Panc1 (cell line): ENCODE results near the gene COPZ1. TPM values are rescaled to one million over a fixed set of nuclear protein-coding genes. Genes with fewer than 3 reads are reported as not detected.
A peak's percentile ranks its signal among the peaks of the same experiment; 100 is the strongest.
"Not testable (repeated sequence)": the region's sequence is repeated elsewhere in the genome, so short reads cannot be mapped to it uniquely, and the experiment has no call there.

Experiments used
- ATAC-seq: fragments of 200-7000 bp; cut with Tn5 transposase; 2 replicates; pipeline ENCODE4 v1.9.1; 2020; ENCODE audit warnings: mild to moderate bottlenecking, moderate library complexity
- BruUV-seq: library from RNA; stranded (reverse); fragments of 400-500 nt; replicated peaks from 2 replicates; lab custom pipeline; 2021; lab: Mats Ljungman, UMichigan
- CTCF ChIA-PET: fragments of 300-600 bp; sonication (Branson Sonifier 250); formaldehyde crosslinking; loops from one replicate; lab custom pipeline; 2022; ENCODE audit warnings: antibody characterized with exemption; lab: Charles Lee
- POLR2A ChIA-PET: fragments of 300-600 bp; sonication (Branson Sonifier 250); formaldehyde crosslinking; loops from one replicate; lab custom pipeline; 2022; ENCODE audit warnings: antibody characterized with exemption; lab: Charles Lee
- DNase-seq: peaks from one replicate; pipeline ENCODE4 v3.0.0-alpha.2; 2010; ENCODE audit warnings: low read depth, low spot score
- H3K27ac ChIP-seq: 2 replicates; pipeline ENCODE4 v1.5.1; 2011; ENCODE audit warnings: mild to moderate bottlenecking, low read length, inconsistent platforms
- H3K27me3 ChIP-seq: fragments of 200-500 bp; sonication (Bioruptor generic); 2 replicates; pipeline ENCODE4 v1.6.0; 2014; ENCODE audit warnings: low read length, inconsistent platforms; ENCODE audit not compliant: control insufficient read depth, insufficient read depth
- H3K36me3 ChIP-seq: fragments of 200-500 bp; sonication (Bioruptor generic); 2 replicates; pipeline ENCODE4 v1.5.1; 2014; ENCODE audit warnings: inconsistent platforms, mild to moderate bottlenecking, low read length, moderate library complexity; ENCODE audit not compliant: control insufficient read depth, insufficient read depth
- H3K4me1 ChIP-seq: 2 replicates; pipeline ENCODE4 v1.5.1; 2011; ENCODE audit warnings: inconsistent platforms, mild to moderate bottlenecking, low read length, moderate library complexity; ENCODE audit not compliant: control insufficient read depth, insufficient read depth
- H3K4me3 ChIP-seq, 2 experiments: 2 replicates each; pipeline ENCODE4 v1.5.1; 2011 to 2012; ENCODE audit warnings: low read depth in 2 of 2, low read length in 2 of 2, mild to moderate bottlenecking in 2 of 2, inconsistent platforms in 1 of 2, moderate library complexity in 1 of 2
- H3K9me3 ChIP-seq: fragments of 200-500 bp; sonication (Bioruptor generic); 2 replicates; pipeline ENCODE4 v1.5.1; 2014; ENCODE audit warnings: low read depth, mild to moderate bottlenecking, inconsistent platforms, low read length, moderate library complexity; ENCODE audit not compliant: control insufficient read depth, insufficient read depth
- CTCF ChIP-seq: fragments of 450-650 bp; IDR thresholded peaks from 2 replicates; pipeline ENCODE4 v1.5.1; 2017; ENCODE audit warnings: mild to moderate bottlenecking
- POLR2AphosphoS5 ChIP-seq: IDR thresholded peaks from 2 replicates; pipeline ENCODE4 v1.6.1; 2012; ENCODE audit warnings: mild to moderate bottlenecking, low read depth, low read length, moderate library complexity
- REST ChIP-seq, 2 experiments: IDR thresholded peaks; 2 replicates each; pipeline ENCODE4 v1.6.1; 2011 to 2012; ENCODE audit warnings: low read depth in 2 of 2, control low read depth in 1 of 2, low read length in 1 of 2, mild to moderate bottlenecking in 1 of 2, moderate library complexity in 1 of 2; ENCODE audit not compliant: insufficient read depth in 1 of 2
- SIN3A ChIP-seq: IDR thresholded peaks from 2 replicates; pipeline ENCODE4 v1.6.1; 2012; ENCODE audit warnings: low read depth, mild to moderate bottlenecking, low read length, moderate library complexity, borderline replicate concordance; ENCODE audit not compliant: insufficient read depth
- TCF7L2 ChIP-seq: IDR thresholded peaks from 2 replicates; pipeline ENCODE4 v1.6.1; 2011; ENCODE audit warnings: mild to moderate bottlenecking, low read depth, low read length, inconsistent platforms
- in situ Hi-C: cut with HindIII; loops from 2 replicates; pipeline ENCODE4 v1.10.0; 2016; ENCODE audit warnings: low sequenced_read_pairs, low pct_unique_long_range_greater_than_20kb
- intact Hi-C: fragments of 100-400 bp; cut with micrococcal nuclease; formaldehyde crosslinking; loops from one replicate; pipeline ENCODE4 v1.10.0; 2022; ENCODE audit not compliant: unreplicated experiment
- total RNA-seq: library from RNA; stranded (reverse); gene quantifications from one replicate; pipeline ENCODE4 v1.2.1, GENCODE V29; 2021; ENCODE audit not compliant: unreplicated experiment

COPZ1 gene
- total RNA-seq, 1 experiment from 2014 or later = 175 TPM

- peak within 1 kb of the TSS; percentile 100 for H3K27ac ChIP-seq
- no TSS peak for BruUV-seq
- DNase-seq = peak; percentile 94
- TF ChIP-seq POLR2AphosphoS5 (peak; percentile 90), TCF7L2 (no peak), REST (IDR thresholded peaks at IDR 0.05; ENCODE audit: insufficient read depth in 1 of 2, low read depth in 2 of 2, low read length in 1 of 2) (no peak), SIN3A (no peak)
- peak within 1 kb of the TSS; percentile 93 to 99 for H3K4me3 ChIP-seq
- H3K27me3 ChIP-seq = no peaks in the 10 kb centered on the region
- CTCF ChIA-PET = interaction anchor here (0.6 to 2.8 kb wide), 2 partner anchors 45 to 1638 kb away, joined by 4 to 19 read pairs; partner anchors contain the start of gene COPZ1
- POLR2A ChIA-PET = interaction anchor here (0.5 to 1.9 kb wide), 10 partner anchors 14 to 490 kb away, joined by 3 to 10 read pairs (median 5); partner anchors contain the start of gene COPZ1
- intact Hi-C loops = no loop called here
- peaks cover 44% of the 10 kb centered on the region for H3K36me3 ChIP-seq
- no peaks in the 10 kb centered on the region for H3K9me3 ChIP-seq
- peak; percentile 86 for ATAC-seq
- peaks cover 28% of the 10 kb centered on the region for H3K4me1 ChIP-seq
- in situ Hi-C loops = no loop called here
Observed at GRCh38 chr12:54279632-54280467, 45.1 kb upstream of the COPZ1 start, which contains the start of gene CBX5. Gene CBX5 (minus strand): TSS chr12:54280122. CDS start chr12:54257650, 22,472 bp downstream.

- Histone ChIP-seq H3K9me3 (no peaks in the 10 kb centered on the region), H3K27ac (peak within 1 kb of the TSS; percentile 100), H3K27me3 (no peaks in the 10 kb centered on the region), H3K4me1 (peaks cover 34% of the 10 kb centered on the region), H3K36me3 (peaks cover 50% of the 10 kb centered on the region), H3K4me3 (peak within 1 kb of the TSS; percentile 93 to 99)
- DNase-seq (peak; percentile 100), ATAC-seq (peak; percentile 92)
- no TSS peak for BruUV-seq
- POLR2A ChIA-PET = interaction anchor here (0.6 to 1.9 kb wide), 10 partner anchors 11 to 490 kb away, joined by 3 to 10 read pairs (median 4); partner anchors contain the start of gene COPZ1
- intact Hi-C loops = no loop called here
- TF ChIP-seq POLR2AphosphoS5 (peak; percentile 100), REST (IDR thresholded peaks at IDR 0.05; ENCODE audit: insufficient read depth in 1 of 2, low read depth in 2 of 2, low read length in 1 of 2) (peak; percentile 48 to 55; a peak in 2 of 4 replicates), TCF7L2 (peak; percentile 86), SIN3A (peak; percentile 84; the same call in 1 of the 2 replicates), CTCF (no peak)
- CTCF ChIA-PET = interaction anchor here (2.8 kb wide), 1 partner anchor 44 kb away, joined by 19 read pairs; the partner anchor contains the start of gene COPZ1
- in situ Hi-C loops = no loop called here
Observed at GRCh38 chr12:54280468-54281260, 44.3 kb upstream of the COPZ1 start, which contains the start of gene HNRNPA1. Gene HNRNPA1 (plus strand): TSS chr12:54280726. CDS start chr12:54280808, 82 bp downstream.

- DNase-seq, H3K27me3 ChIP-seq, intact Hi-C loops, BruUV-seq, ATAC-seq, in situ Hi-C loops, H3K9me3 ChIP-seq: not testable (repeated sequence)
- ChIA-PET POLR2A (interaction anchor here (0.8 to 1.1 kb wide), 3 partner anchors 11 to 44 kb away, joined by 3 to 5 read pairs (median 3); partner anchors contain the start of gene COPZ1), CTCF (interaction anchor here (0.5 to 2.8 kb wide), 2 partner anchors 44 to 73 kb away, joined by 3 to 19 read pairs; partner anchors contain the start of gene COPZ1)
- Histone ChIP-seq H3K27ac (peak overlapping the region; percentile 100), H3K36me3 (peaks cover 56% of the 10 kb centered on the region), H3K4me1 (peaks cover 35% of the 10 kb centered on the region), H3K4me3 (peak overlapping the region; percentile 93 to 99)
Observed at GRCh38 chr12:54281261-54281638, 43.7 kb upstream of the COPZ1 start.
